ENCODE data around the gene GKN1.
"Not testable (repeated sequence)": the region's sequence is repeated elsewhere in the genome, so short reads cannot be mapped to it uniquely, and the experiment has no call there.

GKN1 gene, protein sequence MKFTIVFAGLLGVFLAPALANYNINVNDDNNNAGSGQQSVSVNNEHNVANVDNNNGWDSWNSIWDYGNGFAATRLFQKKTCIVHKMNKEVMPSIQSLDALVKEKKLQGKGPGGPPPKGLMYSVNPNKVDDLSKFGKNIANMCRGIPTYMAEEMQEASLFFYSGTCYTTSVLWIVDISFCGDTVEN

DNA sequence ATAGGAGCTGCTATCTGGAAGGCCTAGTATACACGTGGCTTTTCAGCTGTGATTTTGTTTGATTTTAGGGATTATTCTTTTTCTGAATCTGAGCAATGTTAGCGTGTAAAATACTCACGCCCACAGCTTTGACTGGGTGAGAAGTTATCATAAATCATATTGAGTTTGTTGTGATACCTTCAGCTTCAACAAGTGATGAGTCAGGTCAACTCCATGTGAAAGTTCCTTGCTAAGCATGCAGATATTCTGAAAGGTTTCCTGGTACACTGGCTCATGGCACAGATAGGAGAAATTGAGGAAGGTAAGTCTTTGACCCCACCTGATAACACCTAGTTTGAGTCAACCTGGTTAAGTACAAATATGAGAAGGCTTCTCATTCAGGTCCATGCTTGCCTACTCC, at the start of gene GKN1:
GKN1 (plus strand) TSS at position 386 of the 400 bp plus-strand sequence. CDS start 42 bp downstream, outside the sequence.
- no peak for DNase-seq

DNA sequence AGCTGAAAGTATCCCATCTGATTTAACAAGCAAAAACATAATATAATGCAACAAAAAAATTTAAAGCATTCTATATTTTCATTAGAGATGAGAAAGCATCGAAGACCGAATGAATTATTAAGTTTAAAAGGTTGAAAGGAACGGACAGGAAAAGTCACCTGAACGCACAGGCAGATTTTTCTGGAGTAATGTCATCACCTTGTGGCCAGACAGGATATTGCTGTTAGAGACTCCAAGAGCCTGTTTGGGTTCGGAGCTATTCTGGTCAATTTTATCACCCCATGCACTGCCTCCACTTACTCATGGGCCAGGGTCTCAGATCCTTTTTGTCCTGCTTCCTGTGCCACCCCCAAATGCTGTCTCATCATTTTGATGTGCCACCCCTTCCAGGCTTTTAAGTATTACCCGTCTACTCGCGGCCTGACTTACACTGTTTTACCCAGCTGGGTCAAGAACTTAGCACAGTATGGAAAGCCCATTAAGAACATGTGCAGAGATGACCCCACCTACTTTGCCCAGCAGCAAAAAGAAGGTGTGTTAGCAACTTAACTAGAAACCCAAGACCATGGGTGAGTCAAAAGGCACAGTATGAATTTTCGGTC, 49.0 kb upstream of the GKN1 start:
- peak; percentile 77 for DNase-seq

- no peak for DNase-seq
Observed at GRCh38 chr2:68926796-68927195, 47.6 kb upstream of the GKN1 start.

- no peak for DNase-seq
Observed at GRCh38 chr2:68931149-68931711, 43.2 kb upstream of the GKN1 start.

- no peak for DNase-seq
Observed at GRCh38 chr2:68931799-68932198, 42.6 kb upstream of the GKN1 start.

GRCh38 chr2:68932402-68932801, 42.0 kb upstream of the GKN1 start:
- no peak for DNase-seq

DNA sequence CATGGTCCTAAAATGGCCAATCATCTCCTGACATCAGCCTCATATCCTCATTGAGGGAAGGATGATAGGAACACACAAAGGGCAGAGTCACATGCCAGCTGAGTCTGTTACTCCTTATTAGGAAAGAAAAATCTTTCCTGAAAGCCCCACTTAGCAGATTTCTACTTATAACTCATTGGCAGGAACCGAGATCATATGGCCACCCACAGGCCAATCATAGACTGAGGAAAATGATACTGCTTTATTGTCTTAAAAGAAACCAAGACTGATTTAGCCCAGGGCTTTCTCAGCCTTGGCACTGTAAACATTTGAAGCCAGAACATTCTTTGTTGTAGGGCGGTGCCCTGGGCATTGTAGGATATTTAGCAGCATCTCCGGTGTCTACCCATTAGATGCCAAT, 40.4 kb upstream of the GKN1 start:
- no peak for DNase-seq

- DNase-seq: no peak
Observed at GRCh38 chr2:68935471-68935870, 39.0 kb upstream of the GKN1 start.

DNA sequence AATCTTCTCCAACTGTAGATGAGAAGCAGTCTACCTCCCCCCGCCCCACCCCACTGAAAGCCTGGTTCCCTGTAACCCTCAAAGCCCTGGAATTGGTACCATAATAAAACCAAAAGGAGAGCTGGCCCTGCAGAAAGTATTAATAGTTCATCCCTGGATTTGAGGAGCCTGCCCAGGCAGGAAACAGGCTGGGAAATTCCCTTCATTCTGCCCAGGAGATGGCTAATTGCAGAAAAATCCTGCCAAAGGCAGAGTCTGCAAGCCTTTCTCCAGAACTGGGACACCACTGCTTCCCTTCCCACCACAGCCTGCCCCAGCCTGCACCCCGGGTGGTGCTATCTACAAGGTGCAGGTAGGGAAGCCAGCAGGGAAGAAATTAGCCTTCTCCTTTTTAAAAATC, 38.0 kb upstream of the GKN1 start:
- DNase-seq: no peak

- DNase-seq: no peak
Observed at GRCh38 chr2:68936889-68937288, 37.5 kb upstream of the GKN1 start.

DNA sequence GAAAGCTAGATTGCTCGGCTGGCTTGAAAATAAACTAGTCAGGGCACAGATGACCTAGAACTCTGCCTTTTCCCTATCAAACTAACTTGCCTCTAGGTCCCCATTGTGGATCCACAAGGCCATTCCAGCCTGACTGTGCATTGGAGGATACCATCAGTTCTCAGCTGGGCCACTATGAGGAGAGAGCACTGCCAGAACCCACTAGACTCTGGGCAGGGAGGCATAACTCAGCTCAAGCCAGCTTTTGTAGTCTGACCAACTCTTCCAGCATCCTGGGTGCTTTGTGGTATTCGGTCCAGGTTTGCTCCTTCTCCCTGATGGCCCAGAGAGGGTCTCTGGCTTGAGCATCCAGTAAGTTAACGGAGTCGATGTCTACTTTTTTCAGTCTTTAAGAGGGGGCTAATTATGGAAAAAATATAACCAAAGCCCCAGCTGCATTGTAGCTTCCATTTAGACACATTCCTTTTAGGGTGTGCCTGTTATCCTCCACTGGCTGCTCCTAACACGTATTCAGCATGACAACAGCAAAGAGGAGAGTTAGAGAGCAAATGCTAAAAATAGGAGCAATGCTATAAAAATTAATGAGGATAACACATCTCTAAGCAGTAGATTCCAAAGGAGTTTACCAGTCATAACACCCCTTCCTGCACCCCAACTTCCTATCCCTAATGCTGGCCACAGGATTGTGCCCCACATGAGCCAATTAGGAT, 36.9 kb upstream of the GKN1 start:
- DNase-seq: no peak

DNA sequence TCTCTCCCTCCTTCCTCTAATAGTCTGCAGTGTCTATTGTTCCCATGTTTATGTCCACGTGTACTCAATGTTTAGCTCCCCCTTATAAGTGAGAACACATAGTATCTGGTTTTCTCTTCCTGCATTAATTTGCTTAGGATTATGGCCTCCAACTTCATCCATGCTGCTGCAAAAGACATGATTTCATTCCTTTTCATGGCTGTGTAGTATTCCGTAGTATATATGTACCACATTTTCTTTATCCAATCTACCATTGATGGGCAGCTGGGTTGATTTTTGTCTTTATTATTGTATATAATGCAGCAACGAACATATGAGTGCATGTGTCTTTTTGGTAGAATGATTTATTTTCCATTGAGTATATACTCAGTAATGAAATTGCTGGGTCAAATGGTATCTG, 35.5 kb upstream of the GKN1 start:
- DNase-seq: no peak

GRCh38 chr2:68939962-68940361, 34.5 kb upstream of the GKN1 start:
- no peak for DNase-seq

- no peak for DNase-seq
Observed at GRCh38 chr2:68940369-68940768, 34.1 kb upstream of the GKN1 start.

- DNase-seq: no peak
Observed at GRCh38 chr2:68942827-68943226, 31.6 kb upstream of the GKN1 start.

GRCh38 chr2:68943581-68944568, 30.6 kb upstream of the GKN1 start:
- peak; percentile 75 for DNase-seq

GRCh38 chr2:68946117-68946516, 28.3 kb upstream of the GKN1 start:
- no peak for DNase-seq

- DNase-seq: no peak
Observed at GRCh38 chr2:68948710-68949109, 25.7 kb upstream of the GKN1 start.

- no peak for DNase-seq
Observed at GRCh38 chr2:68951899-68952298, 22.5 kb upstream of the GKN1 start.

- no peak for DNase-seq
Observed at GRCh38 chr2:68952887-68953521, 21.4 kb upstream of the GKN1 start, which contains the start of gene GKN2. TSS of gene GKN2 (minus strand) at chr2:68952893. CDS start at chr2:68952861, 32 bp downstream.

GRCh38 chr2:68955432-68955831, 19.0 kb upstream of the GKN1 start:
- DNase-seq: not testable (repeated sequence)

DNA sequence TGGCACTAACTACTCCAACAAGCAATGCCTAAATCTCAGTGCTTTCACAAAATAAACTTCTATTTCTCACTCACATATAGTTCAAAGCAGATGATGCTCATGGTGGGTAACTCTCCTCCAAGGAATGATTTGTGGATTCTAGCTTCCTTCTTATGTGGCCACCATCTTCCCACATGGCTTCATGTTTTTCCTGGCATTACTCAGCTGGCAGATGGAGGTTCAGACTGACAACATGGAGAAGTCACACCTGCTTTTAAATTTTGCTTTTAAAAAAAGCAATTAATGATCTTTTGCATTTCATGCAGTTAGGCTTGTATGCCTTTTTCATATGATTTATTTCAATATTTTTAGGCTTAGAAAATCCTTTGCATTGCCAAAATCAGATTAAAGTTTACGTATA, 15.4 kb upstream of the GKN1 start:
- no peak for DNase-seq

Measured in activated effector memory CD4-positive, alpha-beta T cell treated with anti-CD3 and anti-CD28 coated beads, Interleukin-2, amount 50 U/mL, for 16 hours (primary cell).